HG03469 (cell line): ENCODE measurements around the gene METTL9.

Experiments
- ATAC-seq: cut with Tn5 transposase; IDR thresholded peaks from one replicate; pipeline ENCODE4 v1.9.1; 2021; ENCODE audit warnings: mild to moderate bottlenecking, moderate library complexity, moderate number of reproducible peaks; ENCODE audit not compliant: unreplicated experiment

The METTL9 gene

DNA sequence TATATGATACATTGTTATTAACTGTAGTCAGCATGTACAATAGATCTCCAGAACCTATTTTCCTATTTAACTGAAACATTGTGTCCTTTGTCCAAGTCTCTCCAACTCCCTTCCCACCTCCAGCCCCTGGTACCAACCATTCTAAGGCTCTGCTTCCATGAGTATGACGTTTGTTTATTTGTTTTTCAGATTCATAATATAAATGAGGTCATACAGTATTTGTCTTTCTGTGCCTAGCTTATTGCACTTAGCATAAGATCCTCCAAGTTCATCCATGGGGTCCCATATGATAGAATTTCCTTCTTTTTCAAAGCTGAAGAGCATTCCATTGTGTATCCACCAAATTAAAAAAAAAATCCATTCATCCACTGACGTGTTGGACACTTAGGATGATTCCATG, 103.8 kb downstream of the METTL9 start:
- no peak for ATAC-seq

DNA sequence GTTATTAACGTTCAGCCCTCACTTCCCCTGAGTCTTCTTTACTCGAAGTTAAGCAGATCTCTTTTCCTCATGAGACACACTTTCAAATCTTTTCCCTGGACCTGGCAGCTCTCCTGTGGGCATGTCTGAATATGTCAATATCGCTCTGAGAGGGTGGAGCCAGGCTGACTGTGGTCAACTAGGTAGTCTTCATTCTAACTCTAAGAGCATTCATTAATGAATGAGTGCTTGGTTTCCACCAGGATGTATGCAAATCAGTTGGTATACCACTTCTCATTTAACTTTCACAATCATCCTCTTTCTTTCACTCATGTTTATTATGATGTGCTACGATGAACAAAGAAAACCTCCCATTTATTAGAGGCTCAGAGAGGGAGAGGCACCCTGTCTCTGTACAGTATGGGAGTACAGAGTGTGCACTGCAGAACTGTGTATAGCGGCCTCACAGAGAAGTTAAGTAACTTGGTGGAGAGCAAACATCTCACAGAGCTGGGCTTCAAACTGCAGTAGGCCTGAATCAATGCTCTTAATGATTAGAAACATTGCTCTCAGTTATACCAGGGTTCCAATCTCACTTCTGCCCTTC, 104.3 kb downstream of the METTL9 start:
- ATAC-seq, result no peak

DNA sequence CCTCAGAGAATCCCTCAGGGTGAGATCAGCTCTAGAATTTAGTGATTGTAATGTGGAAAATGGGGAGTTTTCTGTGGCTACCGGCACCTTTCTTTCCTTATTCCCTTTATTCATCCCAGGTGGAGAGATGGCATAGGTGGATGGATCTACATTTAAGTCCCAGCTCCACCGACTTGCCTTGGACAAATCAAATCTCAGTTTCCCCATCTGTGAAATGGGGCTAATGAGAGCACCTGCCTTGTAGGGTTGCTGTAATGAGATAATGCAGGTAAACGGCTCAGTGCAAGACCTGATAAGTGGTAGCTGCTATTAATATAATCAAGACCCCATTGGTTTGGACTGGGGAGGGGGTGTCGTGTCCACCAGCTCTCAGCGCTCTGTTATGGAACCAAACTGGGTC, 104.9 kb downstream of the METTL9 start:
- ATAC-seq, result no peak

DNA sequence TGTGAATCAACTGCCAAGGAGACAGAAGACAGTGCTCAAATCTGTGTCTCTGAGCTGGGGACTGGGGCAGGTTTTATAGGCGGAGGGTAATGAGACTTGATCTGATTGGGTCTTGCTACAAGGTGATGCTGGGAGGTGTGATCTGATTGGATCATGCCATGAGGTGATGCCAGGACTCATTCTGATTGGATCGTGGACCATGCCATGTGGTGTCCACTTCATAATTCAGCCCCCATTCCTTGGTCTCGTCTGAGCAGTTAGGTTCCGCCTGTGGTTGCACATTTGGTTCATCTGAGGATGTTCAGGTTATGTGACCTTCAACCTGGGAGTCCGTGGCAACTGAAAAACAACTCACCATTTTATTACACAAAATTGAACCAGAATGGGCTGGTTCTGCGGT, 105.4 kb downstream of the METTL9 start:
- no peak for ATAC-seq
